Dermis lymphatic vessel endothelial cell (primary cell): Measurements from ENCODE around the gene RHOC. TPM values are rescaled to one million over a fixed set of nuclear protein-coding genes. Genes with fewer than 3 reads are reported as not detected.

Experiments
- total RNA-seq: library from RNA; depleted of rRNA; stranded (reverse); fragments of >200 nt; gene quantifications from 2 replicates; pipeline ENCODE4 v1.2.1, GENCODE V29; 2014

Gene RHOC
- total RNA-seq: 383 and 479 TPM in 2 replicates

DNA sequence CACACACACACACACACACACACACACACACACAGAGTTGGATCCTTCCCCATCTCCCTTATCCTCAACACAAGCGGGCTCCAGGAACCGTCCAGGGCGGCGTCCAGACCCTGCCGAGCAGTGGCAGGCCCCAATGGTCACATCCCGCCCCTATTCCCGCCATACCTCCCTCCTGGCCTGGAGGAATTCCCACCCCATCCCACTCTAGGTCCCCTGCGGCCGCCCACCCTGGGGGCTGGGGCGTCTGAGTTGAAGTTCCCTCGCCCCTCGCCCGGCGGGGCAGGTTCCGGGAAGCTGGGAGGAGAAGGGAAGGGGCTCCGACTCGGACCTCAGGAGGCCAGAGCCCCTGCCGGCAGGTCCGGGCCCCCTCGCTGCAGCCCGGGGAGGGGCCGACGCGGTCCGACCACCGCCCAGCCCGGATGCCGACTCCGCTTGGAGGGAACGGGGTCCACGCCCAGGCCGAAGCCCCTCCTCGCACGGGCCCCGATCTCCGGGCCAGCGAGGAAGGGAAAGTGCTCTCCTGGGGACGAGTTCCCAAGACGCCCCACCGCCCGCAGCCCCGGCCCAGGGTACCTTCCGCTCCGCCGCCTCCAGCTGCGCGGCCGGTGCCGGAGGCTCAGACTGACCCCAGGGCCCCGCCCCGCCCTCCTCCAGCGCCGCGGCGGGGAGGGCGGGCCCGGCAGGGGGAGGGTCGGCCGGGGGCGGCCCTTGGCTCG lies at the start of gene RHOC:
Gene RHOC, minus strand, starts transcription at position 623 of the 716 bp plus-strand sequence. CDS start 3,328 bp downstream, outside the sequence.

DNA sequence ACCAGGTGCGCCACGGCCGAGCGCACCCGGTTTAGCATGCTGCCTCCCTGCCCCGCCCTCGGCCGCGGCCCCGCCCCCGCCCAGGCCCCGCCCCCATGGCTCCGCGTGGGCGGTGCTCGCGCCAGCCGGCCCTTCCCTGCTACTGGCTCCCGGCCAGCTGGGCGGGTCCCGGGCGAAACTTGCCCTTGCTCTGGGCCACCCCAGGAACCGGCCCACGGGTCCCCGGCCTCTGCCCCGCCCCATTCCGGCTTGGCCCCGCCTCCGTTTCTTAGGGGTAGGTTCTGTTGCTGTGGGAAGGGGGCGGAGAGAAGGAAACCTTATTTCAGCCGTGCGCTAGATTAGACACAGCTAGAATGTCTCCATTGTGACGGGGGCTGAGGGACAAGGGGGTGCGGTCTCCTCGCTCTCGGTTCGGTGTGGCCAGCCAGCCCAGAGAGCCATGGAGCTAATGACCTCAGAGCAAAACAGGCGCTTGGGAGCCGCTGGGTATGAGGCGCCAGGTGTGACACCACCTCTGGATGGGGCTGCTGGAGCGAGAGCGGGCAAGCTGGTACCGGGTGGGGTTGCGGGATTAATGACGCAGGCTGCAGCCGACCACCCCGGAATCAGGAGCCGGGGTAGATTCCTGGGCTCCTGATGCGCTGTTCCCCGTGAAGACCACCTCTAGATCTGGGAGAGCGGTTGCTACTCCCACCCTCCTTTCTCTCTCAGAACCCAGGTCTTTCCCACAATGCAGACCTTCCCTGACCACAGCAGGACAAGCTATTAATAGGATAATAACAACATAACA lies 8.5 kb upstream of the RHOC start, which contains the start of gene PPM1J:
Gene PPM1J, minus strand, starts transcription at position 69 of the 790 bp plus-strand sequence. Its CDS starts 31 bp downstream, at position 38.

DNA sequence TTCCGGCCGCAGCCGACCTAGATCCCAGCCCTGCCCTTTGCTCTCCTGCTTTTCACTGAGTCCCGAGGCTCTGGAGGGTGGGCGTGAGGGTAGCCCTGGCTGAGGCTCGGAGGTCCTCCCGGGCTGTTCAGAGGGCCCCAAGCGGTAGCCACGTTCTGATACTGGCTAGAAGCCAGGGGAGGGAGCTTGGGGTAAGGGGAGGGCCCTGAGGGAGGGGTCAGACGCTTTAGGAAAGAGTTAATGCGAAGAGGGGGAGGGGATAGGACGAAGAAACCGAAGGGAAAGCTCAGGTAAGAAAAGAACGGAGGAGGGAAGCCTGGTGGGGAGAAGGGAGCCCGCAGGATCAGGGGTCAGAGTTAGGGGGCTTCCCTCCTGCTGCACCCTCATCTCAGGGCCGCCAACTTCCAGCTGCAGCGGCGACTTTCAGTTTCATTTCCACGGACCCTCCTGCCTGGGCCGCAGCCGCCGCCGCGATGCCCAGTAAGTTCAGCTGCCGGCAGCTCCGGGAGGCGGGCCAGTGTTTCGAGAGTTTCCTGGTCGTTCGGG lies 32.4 kb downstream of the RHOC start, which contains the start of gene MOV10:
Gene MOV10, plus strand, starts transcription at position 220 of the 546 bp plus-strand sequence. Its CDS starts 254 bp downstream, at position 474.

Other genes with a start within 250 kb of the RHOC start
- 1.0 and 1.1 TPM in 2 replicates for gene WNT2B, start 198.2 kb downstream of the RHOC start, total RNA-seq
- gene ST7L, start 88.0 kb downstream of the RHOC start, total RNA-seq: 12.6 and 18.2 TPM in 2 replicates
- 178 and 197 TPM in 2 replicates for gene CAPZA1, start 87.3 kb downstream of the RHOC start, total RNA-seq
- gene MOV10, start 32.5 kb downstream of the RHOC start, total RNA-seq: 33.2 and 34.9 TPM in 2 replicates
- 0.43 and 0.65 TPM in 2 replicates for gene PPM1J, start 8.2 kb upstream of the RHOC start, total RNA-seq
- gene SLC16A1, start 249.1 kb upstream of the RHOC start, total RNA-seq: 77.1 and 116 TPM in 2 replicates